Measurements from ENCODE around the gene FLNC.
A peak's percentile ranks its signal among the peaks of the same experiment; 100 is the strongest.

Gene FLNC

DNA sequence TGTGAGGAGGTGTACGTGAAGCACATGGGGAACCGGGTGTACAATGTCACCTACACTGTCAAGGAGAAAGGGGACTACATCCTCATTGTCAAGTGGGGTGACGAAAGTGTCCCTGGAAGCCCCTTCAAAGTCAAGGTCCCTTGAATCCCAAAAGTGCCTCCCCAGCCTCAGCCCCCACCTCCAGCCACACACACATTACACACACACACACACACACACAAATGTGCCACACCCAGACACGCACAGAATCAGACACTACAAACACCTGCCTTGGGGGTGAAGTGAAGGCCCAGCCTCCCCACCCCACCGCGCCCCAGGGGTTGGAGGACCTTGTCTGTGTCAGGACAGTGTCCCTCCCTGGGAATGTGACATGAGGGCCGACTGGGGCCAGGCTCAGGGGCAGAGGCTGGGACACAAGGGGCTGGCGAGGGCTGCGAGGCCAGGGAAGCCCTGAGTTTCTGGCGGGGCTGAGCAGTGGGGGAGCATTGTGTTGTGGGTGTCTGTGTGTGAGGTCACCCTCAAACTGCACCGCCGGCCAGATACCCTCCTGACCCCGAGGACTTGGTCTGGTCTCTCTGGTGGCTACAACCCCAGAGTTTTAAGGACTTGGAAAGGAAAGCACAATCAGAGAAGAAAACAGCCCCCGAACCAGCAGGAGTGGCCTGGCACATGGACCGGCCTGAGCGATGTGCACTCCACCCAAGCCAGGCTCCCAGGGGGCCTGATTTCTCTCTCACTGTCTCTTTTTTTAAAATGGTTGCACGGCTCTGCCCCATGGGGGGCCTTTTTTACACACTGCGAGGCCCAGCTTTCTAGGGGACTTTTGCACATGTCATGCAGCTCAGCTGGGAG, 28.4 kb downstream of the FLNC start:
- DNase-seq (ENCODE audit: low spot score in 2 of 2) (no peak), ATAC-seq (no peak)
- no peak overlapping the region for H3K27ac Mint-ChIP-seq
- peaks cover 23% of the 10 kb centered on the region for H3K4me1 Mint-ChIP-seq
- no peak overlapping the region for H3K4me3 Mint-ChIP-seq
- no peaks in the 10 kb centered on the region for H3K9me3 Mint-ChIP-seq
- H3K36me3 Mint-ChIP-seq = peaks cover 11% of the 10 kb centered on the region

DNA sequence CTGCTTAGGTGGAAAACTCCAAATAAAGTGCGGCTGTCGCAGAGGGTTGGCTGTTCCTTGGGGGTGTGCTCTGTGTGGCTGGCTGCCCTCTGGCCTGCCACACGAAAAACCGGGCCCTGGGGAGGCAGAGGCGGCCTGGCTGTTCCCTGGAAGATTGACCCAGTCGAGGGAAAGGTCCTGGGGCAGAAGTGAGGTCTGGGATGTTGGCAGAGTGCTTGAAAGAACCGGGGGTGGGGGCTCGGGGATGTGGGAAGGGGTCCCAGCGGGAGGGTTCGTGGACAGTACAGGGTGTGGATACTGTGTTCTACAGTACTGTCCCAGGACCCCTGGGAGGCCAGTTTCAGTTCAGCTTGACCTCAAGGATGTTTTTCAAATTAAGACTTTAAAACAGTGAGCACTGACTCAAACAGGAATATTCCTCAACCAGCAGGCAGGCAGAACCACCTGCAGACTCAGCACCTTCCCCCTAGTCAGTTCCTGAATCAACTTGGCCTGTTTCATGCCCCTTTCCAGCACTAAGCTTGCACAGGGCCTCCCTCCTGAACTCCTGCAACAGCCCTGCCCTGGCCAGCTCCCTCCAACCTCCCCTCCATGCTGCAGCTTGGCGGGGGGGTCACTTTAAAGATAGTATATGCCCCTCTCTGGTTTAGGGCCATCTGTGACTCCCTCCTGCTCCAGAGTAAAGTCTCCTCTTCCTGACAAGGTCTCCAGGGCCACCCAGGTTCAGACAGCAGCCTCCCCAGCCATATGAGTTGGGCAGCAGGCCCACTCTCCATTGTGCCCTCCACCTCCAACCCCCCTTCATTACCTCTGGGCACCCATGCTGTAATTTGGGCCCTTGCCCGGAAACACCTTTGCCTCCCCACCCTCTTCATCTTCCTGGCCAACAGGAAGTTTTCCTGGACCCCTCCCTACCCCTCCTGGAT, 29.3 kb downstream of the FLNC start:
- ATAC-seq (no peak), DNase-seq (ENCODE audit: low spot score in 2 of 2) (no peak)
- Mint-ChIP-seq H3K36me3 (peaks cover 15% of the 10 kb centered on the region), H3K27ac (peak overlapping the region; percentile 3), H3K9me3 (no peaks in the 10 kb centered on the region), H3K4me1 (peaks cover 26% of the 10 kb centered on the region), H3K4me3 (no peak overlapping the region)

DNA sequence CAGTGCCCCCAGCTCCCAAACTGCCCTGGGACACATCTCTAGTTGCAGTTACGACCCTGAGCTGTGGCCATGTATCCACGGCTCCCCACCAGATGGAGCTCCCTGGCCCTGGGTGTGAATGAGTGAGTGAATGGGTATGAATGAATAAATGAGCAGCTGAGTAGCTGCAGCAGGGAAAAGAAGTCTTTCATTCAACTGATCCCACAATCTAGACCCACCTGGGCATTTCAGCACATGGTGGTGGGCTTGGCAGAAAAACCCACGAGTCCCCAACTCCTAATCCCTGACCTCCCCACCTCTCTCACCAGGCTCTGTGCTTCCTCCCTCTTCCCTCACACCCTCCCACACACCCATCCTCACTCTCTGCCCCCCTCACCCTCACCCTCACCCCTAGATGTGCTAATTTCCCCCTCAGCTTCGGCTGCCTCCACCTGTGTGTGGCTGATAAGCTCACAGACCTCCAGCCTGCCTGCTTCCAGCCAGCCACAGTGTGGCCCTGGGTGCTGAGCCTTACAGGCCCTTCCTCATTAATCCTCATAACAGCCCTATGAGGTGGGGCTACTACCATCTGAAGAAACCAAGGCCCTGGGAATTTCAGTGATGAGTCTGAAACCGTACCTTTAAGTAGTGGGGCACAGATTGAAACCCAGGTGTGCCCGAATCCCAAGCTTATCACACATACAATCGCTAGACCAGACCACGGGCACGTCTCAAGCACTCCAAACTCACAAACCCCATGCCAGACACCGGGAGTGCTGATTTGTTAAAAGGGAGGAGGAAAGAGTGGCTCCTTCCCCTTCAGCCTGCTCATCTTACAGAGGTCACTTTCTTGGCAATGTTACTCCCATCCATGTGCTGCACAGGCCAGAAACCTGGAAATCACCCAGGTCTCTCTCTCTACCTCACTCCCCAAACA, 30.2 kb downstream of the FLNC start:
- Mint-ChIP-seq H3K4me1 (peaks cover 34% of the 10 kb centered on the region), H3K27ac (peak overlapping the region; percentile 3), H3K9me3 (no peaks in the 10 kb centered on the region), H3K36me3 (peaks cover 22% of the 10 kb centered on the region), H3K4me3 (no peak overlapping the region)
- DNase-seq (ENCODE audit: low spot score in 2 of 2) (no peak), ATAC-seq (no peak)

DNA sequence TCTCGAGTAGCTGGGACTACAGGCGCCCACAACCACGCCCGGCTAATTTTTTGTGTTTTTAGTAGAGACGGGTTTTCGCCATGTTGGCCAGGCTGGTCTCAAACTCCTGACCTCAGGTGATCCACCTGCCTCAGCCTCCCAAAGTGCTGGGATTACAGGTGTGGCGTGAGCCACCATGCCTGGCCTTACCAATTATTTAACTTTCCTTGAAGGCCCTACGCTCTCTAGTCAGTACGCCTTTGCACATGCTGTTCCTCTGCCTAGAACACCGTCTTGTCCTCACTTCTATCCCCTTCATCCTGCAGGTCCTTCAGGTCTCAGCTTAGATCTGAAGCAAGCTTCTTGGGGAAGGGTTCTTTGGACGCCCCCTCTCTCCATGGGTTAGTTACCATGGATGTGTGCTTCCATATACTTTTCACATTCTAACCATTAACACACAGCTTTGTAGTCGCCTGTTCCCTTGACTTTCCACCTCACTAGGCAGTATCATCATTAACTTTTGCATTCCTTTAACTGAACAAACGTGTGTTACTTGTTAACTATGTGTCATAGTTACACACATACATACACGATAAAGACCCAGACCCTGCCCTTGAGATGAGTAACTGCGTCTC, 31.9 kb downstream of the FLNC start:
- Mint-ChIP-seq H3K4me1 (peaks cover 40% of the 10 kb centered on the region), H3K4me3 (peak overlapping the region; percentile 90), H3K36me3 (peaks cover 30% of the 10 kb centered on the region), H3K27ac (peak overlapping the region; percentile 94), H3K9me3 (no peaks in the 10 kb centered on the region)
- no peak for ATAC-seq
- DNase-seq (ENCODE audit: low spot score in 2 of 2) = no peak

DNA sequence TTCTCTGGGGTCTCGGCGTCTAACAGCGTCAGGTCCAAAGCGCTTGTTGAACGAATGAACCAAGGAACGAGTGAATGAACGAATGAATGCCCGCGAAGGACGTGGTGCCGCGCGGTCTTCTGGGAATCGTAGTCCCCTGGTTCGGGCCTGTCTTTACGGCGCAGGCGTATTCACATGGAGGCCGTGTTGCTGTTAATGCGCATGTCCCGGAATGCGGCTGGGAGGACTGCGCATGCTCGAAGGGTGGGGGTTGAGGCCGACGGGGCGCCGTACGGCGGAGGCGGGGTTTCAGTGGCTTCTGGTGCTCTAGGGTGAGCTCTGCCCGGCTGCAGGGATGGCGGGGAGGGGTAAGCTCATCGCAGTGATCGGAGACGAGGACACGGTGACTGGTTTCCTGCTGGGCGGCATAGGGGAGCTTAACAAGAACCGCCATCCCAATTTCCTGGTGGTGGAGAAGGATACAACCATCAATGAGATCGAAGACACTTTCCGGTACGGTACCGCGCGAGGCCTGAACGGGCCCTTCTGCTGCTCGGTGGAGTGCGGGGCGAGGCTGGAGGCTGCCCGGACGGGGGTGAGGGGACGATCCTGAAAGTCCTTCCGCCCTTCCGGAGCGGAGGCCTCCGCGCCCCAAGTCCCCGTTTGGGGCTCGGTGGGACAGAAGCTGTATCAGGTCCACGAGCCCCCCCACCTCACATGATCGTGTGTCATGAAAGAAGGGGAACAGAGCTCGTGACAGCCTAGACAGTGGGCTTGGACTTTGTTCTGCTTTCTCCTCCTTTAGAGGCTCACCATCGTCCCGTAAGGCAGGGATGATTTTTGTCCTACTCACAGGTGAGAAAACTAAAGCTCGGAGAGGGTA, 32.6 kb downstream of the FLNC start, which contains the start of gene ATP6V1F:
Gene ATP6V1F, plus strand, starts transcription at position 286 of the 862 bp plus-strand sequence. Its CDS starts 49 bp downstream, at position 335.
- peak; percentile 99 to 100 for DNase-seq (ENCODE audit: low spot score in 2 of 2)
- H3K9me3 Mint-ChIP-seq = no peaks in the 10 kb centered on the region

DNA sequence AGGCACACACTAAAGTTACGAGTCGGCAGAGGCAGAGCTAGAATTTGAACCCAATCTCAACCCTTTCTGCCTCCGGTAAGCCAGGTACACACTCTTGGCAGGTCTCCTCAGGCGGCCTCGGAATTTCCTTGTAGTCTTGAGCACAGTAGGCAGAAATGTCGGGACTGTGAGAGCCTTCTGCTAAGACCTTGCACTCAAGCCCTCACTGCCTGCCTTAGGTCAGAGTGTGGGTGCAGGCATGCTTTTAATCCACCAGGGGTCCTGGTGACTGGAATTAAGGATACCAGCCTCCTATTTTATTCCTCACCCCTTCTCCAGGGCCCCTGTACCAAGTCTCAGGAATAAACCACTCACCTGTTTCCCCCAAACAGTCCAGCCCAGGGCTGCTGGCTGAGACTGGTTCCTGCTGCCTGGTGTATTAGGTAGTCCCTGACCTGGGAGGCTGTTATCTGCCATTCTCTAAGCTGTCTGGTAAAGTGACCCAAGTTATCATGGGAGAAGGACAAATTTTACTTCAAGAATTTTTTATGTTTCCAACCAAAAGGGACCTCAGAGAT, 33.3 kb downstream of the FLNC start:
- H3K9me3 Mint-ChIP-seq = no peaks in the 10 kb centered on the region
- ATAC-seq = peak; percentile 62
- H3K4me1 Mint-ChIP-seq = peaks cover 40% of the 10 kb centered on the region

More for the DNA sequence above, 32.6 kb downstream of the FLNC start, which contains the start of gene ATP6V1F:
- peaks cover 30% of the 10 kb centered on the region for H3K36me3 Mint-ChIP-seq
- peak within 1 kb of the TSS; percentile 90 for H3K4me3 Mint-ChIP-seq
- peak; percentile 92 for ATAC-seq
- H3K4me1 Mint-ChIP-seq = peaks cover 40% of the 10 kb centered on the region
- H3K27ac Mint-ChIP-seq = peak within 1 kb of the TSS; percentile 94

DNA sequence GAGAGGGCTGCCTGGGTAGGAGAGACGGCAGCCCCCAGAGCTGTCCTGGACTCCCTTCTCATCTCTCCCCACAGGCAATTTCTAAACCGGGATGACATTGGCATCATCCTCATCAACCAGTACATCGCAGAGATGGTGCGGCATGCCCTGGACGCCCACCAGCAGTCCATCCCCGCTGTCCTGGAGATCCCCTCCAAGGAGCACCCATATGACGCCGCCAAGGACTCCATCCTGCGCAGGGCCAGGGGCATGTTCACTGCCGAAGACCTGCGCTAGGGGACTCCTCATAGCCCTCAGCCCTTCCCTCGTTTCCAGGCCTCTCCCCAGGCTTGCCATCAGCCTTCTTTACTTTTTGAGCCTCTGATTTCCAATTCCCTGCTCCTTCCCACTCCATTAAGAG, 35.1 kb downstream of the FLNC start:
- Mint-ChIP-seq H3K4me1 (peaks cover 34% of the 10 kb centered on the region), H3K4me3 (no peak overlapping the region), H3K36me3 (peaks cover 30% of the 10 kb centered on the region), H3K27ac (peak overlapping the region; percentile 56), H3K9me3 (no peaks in the 10 kb centered on the region)
- DNase-seq (ENCODE audit: low spot score in 2 of 2) (no peak), ATAC-seq (no peak)

More for the DNA sequence above, 33.3 kb downstream of the FLNC start:
- Mint-ChIP-seq H3K27ac (peak overlapping the region; percentile 94), H3K36me3 (peaks cover 30% of the 10 kb centered on the region), H3K4me3 (peak overlapping the region; percentile 90)
- DNase-seq (ENCODE audit: low spot score in 2 of 2) = peak; percentile 27 to 69

DNA sequence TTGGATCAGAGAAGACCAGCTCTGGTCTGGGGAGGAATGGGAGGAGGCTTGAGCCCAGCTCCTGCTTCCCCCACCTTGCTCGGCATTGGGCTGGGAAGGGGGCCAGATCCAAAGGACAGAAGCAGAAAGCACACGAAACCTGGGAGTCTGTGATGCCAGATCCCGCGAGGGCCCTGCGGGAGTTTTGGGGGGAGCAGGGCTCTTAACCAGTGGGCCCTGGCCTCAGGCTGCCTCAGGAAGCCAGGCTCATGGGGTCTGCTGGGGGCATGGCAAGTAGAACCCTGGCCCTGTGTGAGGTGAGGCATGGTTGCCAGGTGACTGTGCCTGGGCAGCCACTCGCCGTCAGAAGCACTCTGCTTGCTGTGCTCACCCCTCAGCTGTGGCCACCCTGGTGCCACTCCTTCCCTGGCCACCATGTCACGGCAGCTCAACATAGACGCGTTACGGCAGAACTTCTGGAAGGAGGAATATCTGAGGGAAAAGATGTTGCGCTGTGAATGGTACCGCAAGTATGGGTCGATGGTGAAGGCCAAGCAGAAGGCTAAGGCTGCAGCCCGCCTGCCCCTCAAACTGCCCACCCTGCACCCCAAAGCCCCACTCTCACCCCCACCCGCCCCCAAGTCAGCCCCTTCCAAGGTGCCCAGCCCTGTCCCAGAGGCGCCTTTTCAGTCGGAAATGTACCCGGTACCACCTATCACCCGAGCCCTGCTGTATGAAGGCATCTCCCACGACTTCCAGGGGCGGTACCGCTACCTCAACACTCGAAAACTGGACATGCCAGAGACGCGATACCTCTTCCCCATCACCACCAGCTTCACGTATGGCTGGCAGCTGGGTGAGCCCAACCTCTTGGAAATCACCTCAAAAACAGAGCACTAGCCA, 36.0 kb downstream of the FLNC start:
- H3K4me3 Mint-ChIP-seq = no peak overlapping the region
- H3K36me3 Mint-ChIP-seq = peaks cover 30% of the 10 kb centered on the region
- DNase-seq (ENCODE audit: low spot score in 2 of 2) (no peak), ATAC-seq (no peak)
- peaks cover 37% of the 10 kb centered on the region for H3K4me1 Mint-ChIP-seq
- H3K27ac Mint-ChIP-seq = peak overlapping the region; percentile 56
- H3K9me3 Mint-ChIP-seq = no peaks in the 10 kb centered on the region

DNA sequence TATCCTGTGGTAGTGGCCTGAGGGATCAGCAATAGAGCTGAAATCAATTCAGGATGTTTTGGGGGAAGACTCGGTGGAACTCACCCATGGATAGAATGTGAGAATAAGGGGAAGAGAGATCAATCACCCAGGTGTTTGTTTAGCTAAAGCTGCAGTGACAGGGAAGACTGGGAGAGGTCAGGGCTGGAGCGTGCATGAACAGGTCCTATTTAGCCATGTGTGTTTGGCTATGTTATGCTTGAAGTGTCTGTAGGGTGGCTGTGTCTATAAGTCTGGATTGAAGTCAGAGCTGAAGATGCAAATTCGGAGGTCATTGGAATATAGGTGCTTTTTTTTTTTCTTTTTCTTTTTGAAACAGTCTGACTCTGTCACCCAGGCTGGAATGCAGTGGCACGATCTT, 37.0 kb downstream of the FLNC start:
- Mint-ChIP-seq H3K27ac (no peak overlapping the region), H3K4me1 (peaks cover 34% of the 10 kb centered on the region), H3K36me3 (peaks cover 30% of the 10 kb centered on the region), H3K4me3 (no peak overlapping the region), H3K9me3 (no peaks in the 10 kb centered on the region)
- DNase-seq (ENCODE audit: low spot score in 2 of 2) (no peak), ATAC-seq (no peak)

DNA sequence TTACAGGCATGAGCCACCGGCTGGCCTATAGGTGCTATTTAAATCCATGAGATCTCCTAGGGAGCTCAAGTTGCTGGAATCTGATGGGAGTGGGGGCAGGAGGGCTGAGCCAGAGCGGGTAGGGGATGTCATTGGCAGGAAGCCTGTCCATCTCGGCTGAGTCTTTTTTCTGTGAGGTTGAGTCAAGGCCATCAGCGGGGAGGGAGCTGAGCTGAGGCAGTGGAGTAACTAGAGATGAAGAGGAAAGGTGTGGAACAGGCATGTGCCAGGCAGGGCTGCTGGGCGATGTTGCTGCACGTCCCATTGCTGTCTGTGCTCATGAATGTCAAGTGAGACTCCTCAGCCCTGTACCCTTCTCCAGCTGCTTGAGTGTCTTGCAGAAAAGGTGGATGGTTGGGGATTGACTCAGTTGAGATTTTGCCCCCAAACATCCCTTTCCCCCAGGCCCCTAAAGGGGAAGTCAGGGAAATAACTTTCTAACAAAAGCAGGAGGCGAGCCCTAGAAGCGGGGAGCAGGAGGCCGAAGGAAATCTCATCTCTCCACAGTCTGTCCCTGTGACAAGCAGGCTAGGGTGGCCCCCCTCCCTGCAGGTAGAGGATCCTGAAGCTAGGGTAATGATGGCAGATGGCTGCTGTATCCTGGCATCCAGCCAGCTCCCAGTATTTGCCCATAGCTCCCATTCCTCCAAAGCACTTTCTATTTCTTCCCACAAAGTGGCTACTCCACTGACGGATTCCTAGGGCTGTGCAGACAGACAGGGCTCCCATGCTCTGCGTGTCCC, 37.8 kb downstream of the FLNC start:
- Mint-ChIP-seq H3K4me3 (peak overlapping the region; percentile 68), H3K27ac (no peak overlapping the region), H3K9me3 (no peaks in the 10 kb centered on the region), H3K4me1 (peaks cover 26% of the 10 kb centered on the region), H3K36me3 (peaks cover 22% of the 10 kb centered on the region)
- DNase-seq (ENCODE audit: low spot score in 2 of 2) (no peak), ATAC-seq (no peak)

DNA sequence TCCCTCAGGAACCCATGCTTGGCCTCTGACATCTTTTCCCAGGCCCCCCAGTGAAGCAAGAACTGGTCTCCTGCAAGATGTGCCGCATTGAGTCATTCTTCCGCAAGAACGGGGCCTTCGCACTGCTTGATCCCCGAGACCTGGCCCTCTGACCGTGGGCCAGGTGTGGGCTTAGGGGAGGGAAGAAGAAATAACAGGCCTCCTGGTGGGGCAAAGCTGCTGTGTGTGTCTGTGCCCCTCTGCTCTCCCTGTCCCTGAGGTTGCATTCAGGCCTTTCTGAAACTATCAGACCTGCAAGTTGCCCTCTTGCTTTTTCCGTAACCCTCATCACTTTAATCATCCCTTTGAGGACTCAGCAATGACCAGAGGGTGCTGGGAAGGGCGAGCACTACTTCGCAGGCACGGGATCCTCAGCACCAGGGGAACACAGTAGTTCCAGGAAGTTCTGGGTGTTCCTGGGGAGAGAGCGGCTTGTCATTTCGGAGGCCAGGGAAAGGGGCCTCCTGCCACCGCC, 38.5 kb downstream of the FLNC start:
- H3K9me3 Mint-ChIP-seq = no peaks in the 10 kb centered on the region

More for the DNA sequence above, 38.5 kb downstream of the FLNC start:
- Mint-ChIP-seq H3K27ac (no peak overlapping the region), H3K4me1 (peaks cover 23% of the 10 kb centered on the region), H3K4me3 (peak overlapping the region; percentile 68), H3K36me3 (peaks cover 18% of the 10 kb centered on the region)
- ATAC-seq = no peak
- DNase-seq (ENCODE audit: low spot score in 2 of 2) = no peak

Data from stimulated activated effector memory CD8-positive, alpha-beta T cell treated with anti-CD3 and anti-CD28 coated beads, Interleukin-12 subunit alpha, Interleukin-12 subunit beta, amount 100 ng/mL, for 72 hours (primary cell).